NCI-H2081 treated with DMSO at 0.1 percent for 48 hours (cell line): ENCODE results near the gene RRBP1.
"Not testable (repeated sequence)": the region's sequence is repeated elsewhere in the genome, so short reads cannot be mapped to it uniquely, and the experiment has no call there.

ENCODE experiments used
- DNase-seq: peaks from one replicate; lab custom pipeline; 2025; lab: John Stamatoyannopoulos, UW

The RRBP1 gene

DNA sequence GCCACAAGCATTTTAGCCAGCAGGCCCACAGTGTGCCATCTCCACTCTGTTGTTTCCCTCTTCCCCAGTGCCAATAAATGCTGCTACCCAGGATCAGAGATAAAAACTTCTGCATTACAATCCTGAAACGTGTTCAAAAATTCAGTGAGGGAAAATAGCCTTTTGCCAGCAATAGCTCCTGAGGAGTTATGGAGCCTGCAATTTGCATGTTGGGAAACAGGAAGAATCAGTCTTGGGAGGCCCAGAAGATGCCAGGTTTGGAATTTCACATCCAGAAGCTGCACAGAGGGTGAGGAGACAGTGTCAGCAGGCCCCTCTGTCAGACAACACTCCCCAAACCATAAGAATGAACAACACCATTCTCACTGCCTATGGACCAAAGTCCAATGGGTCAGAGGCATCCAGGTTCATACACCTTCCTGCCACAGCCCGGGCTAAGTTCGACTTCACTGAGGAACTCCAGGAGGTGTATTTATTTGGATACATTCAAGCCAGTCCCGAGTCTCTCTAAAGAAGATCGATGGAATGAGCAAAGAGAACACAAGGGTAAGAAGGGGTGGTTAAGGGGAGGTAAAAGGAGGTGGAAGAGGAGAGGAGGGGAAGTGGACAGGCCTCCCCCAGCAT, 20.8 kb downstream of the RRBP1 start:
- DNase-seq: no peak

DNA sequence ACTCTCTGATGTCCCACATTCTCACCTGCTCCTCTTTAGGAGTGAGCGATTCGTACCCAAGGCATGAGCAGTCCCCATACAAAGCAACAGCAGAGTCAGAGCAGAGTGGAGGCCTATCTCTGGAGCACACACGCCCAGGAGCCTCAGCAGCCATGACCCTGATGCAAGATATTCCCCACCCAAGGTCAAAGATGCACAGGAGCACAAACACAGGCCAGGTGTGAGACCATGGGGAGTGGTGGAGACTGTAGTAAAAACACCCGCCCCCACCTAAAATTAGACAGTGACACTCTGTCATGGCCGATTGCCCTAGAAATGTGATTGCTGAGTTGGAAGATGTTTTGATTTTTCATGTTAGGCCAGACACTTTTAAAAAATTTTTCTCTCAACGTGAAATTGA, 21.4 kb downstream of the RRBP1 start:
- DNase-seq: no peak

DNA sequence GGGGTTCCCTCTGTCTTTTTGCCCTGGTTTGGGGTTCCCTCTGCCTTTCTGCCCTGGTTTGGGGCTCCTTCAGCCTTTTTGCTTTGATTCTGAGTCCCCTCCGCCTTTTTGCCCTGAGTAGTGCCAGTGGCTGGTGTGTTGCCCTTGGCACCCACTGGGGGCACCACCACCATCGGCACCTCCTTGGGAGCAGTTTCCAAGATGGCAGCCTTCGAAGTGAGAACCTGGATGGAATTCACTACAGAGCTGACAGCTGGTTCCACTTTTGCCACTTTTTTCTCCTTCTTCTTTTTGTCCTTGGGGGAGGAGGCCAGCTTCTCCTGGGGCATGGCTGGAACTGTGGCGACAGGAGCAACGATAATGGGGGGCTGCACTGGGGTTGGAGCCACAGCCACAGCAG, 22.2 kb downstream of the RRBP1 start:
- DNase-seq: no peak

DNA sequence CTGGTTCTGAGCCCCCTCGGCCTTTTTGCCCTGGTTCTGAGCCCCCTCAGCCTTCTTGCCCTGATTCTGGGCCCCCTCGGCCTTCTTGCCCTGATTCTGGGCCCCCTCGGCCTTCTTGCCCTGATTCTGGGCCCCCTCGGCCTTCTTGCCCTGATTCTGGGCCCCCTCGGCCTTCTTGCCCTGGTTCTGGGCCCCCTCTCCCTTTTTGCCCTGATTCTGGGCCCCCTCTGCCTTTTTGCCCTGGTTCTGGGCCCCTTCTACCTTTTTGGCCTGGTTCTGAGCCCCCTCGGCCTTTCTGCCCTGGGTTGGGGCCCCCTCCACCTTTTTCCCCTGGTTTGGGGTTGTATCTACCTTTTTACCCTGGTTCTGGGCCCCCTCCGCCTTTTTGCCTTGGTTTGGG, 22.7 kb downstream of the RRBP1 start:
- DNase-seq: not testable (repeated sequence)

DNA sequence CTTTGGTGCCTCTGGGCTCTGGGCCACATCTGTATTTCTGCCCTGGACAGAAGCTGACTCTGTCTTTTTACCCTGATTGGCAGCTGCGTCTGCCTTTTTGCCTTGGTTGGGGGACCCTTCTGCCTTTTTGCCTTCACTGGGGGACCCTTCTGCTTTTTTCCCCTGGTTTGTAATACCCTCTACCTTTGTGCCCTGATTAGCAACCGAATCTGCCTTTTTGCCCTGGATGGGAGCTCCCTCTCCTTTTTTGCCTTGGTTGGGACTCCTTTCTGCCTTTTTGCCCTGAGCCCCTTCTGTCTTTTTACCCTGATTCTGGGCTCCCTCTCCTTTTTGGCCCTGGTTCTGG, 23.4 kb downstream of the RRBP1 start:
- no peak for DNase-seq

DNA sequence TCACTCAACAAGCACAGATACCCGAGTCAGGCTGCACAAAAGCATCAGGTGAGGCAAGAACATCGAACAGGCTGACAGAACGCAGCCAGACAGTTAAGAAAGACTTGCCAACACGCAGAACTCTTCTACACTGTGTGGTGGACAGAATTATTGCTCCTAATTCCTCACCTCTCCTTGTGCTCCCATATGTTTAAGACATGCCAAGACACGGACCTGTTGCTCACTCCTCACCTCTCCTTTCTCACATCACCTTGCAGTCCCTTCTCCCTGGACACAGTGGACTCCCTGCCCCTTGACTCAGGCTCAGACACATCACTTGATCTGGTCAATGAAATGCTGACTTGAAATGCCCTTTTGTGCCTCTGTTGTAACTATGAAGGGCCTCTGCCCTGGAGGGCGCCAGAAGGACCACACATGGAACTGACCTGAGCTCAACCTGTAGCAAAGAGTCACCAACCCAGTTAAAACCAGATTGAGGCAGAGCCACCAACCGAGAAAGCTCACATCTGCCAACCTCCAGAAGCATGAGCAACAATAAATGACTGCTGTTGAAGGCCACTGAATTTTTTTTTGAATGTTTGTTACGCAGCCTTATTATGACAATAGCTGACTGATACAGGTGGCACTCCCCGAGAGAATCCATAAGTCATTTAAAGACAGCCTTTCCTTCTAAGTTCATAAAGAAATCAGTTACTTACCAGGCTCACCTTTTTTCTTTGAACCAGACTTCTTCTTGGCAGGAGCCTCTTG, 24.0 kb downstream of the RRBP1 start:
- no peak for DNase-seq

DNA sequence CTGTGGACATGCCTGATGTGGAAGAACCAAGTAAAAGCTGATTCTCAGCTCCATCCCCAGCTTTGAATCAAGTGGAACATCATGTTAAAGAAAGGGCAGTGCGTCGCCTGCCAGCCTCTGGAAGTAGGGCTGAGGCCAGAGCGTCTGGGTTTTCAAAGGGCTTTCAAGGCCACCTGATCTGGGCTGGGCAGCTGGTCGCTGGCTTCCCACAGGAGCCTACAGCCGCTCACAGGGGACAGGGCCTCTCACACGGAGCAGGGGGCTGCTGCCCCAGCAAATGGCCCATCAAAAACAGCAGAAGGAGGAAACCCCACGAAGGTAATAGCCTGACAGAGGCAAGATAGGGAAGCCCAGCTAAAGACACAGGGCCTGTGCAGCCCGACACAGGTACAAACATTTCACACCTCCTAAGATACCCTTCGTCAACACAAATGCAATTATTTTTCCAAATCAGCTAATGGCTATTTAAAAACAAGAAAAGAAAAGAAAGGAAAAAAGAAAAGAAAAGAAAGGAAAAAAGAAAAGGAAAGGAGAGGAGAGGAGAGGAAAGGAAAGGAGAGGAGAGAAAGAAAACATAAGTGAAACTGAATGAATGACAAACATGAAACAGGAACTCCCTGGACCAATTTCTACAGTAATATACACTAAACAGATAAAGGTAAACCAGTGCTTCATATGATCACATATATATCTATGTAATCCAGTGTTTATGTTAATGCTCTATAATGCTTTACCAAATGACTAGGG, 24.8 kb downstream of the RRBP1 start:
- DNase-seq: no peak

DNA sequence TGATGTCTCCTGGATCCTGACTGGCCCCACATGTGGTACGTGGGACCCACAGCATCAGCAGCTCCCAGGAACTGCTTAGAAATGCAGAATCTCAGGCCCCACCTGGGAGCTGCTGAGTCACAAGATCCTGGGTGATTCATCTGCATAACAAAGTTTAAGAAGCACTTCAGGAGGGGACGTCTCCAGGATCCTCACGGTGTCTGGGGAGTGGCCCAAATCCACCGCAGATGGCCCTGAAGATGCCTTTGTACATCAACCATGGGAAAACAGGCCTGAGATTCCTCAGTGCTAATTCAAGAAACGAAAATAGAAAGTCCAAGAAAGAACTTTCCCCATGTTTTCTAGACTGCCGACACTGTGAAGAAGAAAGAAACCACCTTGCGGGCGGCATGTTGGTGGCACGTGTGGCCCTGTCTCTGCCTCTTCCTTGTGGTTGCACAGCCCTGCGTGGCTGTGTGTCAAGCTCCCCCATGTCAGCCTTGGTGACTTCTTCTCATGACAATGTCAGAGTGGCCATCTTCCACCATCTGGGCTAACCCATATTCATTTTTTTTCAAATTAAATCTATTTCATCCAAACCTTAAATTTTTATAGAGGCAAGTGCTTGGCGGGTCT, 26.1 kb downstream of the RRBP1 start:
- DNase-seq: no peak

DNA sequence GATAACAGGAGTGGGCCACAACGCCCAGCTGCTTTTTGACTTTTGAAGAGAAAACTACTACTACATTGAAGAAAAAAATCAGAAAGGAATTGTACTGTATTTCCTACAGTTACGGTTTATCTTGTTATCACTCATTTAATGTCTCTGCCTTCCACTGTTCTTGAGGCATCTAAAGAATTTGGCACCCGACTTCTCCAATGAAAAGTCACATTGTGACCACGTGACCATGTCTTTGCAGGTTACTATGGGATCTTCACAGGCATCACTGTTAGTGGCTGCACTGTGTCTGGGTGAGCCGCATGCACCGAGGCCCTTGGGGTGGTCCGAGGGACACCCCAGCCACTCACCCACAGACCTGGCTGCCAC, 26.8 kb downstream of the RRBP1 start:
- DNase-seq: no peak

DNA sequence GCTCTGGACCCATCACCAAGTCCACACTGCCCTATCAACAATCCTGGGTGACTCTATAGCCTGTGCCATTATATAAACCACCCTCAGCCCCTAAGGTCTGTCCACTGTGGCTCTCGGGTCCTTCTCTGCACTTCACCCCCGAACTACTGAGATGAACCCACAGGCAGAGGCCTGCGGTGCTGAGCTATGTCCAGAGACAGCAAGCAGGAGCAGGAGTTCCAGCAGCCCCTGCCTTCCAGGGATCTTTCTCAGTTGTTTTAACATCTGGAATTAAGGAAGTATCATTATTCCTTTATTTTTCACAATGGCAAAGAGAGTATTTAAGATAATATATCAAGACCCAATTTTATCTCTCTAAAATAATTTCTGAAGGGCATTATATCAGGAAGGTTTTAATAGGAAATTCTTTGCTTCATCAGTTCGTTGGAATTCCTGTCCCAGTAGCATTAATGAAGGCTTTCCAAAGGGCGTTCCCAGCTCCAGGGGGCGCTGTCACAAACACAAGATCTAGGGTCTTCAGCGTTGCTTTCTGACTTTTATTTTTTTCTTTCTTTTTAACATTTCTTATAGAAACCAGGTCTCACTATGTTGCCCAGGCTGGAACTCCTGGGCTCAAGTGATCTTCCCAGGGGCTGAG, 27.3 kb downstream of the RRBP1 start:
- no peak for DNase-seq

DNA sequence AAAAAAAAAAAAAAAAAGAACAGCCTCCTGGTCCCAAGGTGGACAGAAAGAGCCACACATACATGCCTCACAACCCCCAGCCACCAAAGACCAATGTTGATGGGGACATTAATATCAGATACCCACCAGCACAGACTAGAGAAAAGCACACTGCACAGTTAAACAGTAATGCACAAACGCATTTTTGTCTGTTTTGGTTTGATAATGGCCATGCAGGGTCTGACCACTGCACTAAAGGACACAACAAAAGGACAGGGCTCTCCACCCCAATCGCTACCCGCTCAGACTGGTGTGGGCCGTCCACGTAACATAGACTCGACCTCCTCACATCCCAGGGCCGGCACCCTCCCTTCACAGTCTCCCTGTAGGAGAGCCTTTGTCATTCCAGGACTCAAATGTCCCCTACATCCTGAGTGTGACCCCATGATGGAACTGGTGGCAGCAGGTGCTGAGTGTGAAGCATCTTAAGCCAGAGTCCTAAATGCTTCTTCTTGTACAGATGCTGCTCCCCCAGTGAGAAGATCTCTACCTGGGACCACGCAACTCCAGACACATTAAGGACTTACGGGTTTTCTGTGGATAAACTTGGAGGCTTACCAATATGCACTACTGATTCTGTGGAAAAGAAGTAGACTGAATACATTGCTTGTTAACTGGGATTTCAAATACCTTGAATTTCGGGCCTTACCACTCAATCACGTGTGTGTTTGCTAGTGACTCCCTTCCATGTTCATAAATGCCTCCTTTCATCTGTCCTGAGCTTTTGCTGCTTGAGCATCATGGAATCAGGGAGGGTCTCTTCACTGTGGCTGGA, 28.0 kb downstream of the RRBP1 start:
- no peak for DNase-seq

DNA sequence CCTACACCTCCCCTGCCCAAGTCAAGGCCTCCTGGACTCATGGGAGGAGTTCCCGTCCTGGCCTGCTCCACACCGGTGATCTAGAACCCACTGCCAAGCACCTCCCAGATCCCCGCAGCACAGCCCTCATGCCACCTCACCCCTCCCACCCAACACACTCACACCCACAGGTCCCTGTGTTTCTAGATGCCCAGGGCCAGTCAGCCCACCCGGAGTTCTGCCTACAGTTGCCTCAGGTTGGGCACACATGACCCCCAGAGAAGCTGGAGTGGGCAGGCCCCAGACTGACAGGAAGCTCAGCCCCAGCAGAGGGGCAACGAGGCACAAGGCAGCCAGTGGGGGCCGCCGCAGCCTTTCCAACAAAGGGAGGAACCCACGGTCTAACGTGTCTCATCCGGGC, 29.6 kb downstream of the RRBP1 start:
- DNase-seq: no peak

DNA sequence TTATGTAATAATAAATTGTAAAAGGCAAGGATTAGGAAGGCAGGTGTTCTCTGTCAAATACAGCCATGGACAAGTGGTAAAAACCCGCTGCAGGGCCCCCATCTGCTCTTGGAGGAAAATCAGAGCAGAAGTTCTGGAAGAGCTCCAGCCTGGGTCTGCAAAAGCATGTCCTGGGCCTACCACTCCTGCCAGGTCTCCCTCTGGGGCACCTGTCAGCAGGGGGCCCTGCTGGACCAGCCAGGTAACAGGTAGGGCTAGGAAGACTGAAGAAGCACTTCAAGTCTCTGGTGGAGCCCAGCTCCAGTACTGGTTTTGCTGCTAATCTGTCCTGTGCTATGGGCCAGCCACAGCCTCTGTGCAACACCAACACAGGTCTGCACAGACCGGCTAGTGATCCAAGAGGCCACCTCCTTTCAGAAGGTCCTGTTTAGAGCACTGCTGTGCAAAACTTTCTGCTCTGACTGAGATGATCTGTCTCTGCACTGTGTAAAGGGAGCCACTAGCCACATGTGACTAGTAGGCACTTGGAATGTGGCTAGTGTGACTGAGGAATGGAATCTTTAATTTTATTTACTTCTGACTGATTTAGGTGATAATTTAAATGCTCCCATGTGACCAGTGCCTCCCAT, 30.2 kb downstream of the RRBP1 start:
- DNase-seq: no peak

DNA sequence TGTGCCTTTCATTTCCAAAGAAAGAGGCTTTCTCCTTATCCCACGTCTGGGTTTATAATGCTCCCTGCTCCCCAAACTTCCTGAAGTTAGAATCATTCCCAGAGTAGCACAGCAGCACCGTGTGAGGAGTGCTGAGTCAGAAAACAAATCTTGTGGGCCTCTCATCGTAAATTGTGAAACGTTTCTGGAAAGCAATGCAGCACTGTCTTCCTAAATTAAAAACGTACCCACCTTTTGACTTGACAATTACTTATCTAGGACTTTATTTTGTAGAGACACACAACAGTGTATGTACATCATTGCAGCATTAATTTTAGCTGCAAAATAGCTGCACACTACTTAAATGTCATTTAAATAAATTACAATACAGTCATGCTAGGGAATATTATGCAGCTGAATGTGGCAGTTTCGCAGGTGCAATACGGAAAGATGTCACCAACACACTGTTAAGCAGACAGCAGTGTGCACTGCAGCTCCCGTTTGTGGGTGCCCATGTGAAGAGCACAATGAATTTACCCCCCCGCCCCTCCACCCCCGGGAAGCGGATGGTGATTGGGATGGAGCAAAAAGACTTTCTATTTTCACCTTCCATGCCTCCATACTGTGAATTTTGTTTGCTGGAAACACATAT, 30.8 kb downstream of the RRBP1 start:
- no peak for DNase-seq

DNA sequence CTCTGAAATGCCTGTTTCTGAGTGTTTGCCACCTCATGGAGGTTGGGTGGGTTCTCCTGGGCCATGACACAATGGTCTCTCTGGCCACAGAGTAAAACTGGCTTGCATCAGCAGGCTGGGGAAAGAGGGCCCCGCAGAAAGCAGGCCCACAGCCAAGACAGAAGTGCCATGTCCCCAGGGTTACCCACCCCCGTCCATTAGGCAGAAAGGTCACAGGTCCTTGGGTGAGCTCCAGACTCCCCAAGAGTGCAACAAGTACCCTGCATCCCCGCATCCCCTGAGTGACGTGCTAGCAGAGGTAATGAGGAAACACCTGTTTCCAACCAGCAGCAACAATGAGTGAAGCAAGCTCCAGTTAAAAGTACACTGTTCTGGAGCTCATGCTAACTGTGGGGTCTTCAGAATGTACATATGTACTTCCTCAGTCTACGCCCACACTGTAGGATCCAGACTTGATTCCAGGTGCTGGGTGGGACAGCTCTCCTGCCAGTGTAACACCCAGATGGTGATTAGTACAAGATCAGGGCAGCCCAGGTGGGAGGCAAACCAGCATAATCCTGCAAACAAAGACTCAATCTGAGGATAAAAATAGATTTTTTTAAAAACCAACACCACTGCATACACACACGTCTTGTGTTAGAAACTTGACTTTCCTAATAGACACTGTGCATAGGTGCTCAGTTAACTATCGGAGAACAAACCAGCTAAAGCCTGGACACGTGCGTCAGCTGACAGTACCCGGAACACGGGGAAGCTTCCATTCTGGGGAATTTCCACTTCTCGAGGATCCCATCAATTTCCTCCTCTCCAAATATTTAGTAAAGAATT, 31.5 kb downstream of the RRBP1 start:
- DNase-seq: no peak

DNA sequence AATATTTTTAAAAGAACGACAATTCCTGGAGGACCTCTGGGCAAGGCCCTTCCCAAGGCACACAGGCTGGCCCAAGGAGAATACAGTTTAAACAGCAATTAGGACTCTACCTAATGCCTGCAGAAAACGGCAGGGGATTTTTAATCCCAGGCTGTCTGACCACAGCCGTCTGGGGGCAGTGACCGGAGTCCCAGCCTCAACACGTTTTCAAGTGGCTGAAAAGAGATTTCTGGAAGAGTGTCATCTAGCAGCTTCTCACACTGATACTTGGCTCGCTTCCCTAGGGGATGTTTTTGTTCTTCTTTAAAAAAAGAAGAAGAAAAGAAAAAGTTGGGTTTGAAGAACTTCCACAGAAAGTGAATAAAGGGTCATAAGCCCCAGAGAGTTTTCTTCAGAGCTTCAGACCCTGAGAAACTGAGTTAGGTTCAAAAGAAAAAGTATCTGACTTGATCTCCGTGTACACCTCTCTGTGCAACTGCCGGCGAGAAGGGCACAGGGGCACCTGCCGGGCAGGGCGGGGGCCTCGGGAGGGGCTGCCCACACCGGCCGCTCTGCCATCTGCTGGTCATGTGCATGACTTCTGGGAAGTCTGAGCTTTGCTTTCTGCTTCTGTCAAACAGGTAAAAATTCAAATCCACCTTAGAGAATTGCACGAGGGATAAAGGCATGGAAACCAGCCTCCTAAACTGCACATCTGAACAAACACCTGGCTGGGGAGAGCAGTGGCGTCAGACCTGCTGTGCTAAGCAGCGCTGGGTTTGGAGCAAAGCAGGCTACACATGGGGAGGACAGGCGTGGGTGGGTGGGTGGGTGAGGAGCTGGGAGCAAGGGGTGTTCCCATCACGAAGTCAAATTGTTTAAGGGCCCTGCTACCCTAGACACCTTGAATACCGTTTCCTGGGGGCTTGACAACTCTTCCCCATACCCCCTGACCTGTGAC, 33.0 kb downstream of the RRBP1 start:
- DNase-seq: no peak

DNA sequence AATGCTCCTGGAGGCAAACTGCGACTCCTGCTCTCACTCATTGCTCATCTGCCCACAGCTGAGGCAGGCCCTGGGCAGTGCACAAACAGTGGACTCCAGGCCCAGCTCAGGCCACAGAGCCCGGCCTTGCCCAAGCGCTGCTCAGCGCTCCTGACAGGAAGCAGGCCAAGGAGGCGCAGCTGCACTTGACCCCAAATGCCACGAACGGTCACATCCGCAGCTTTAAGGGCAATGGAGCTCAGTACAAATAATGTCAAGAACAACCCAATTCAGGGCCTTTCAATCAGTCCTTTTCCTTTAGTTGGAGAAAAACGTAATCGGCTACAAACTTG, 33.8 kb downstream of the RRBP1 start:
- DNase-seq: no peak

DNA sequence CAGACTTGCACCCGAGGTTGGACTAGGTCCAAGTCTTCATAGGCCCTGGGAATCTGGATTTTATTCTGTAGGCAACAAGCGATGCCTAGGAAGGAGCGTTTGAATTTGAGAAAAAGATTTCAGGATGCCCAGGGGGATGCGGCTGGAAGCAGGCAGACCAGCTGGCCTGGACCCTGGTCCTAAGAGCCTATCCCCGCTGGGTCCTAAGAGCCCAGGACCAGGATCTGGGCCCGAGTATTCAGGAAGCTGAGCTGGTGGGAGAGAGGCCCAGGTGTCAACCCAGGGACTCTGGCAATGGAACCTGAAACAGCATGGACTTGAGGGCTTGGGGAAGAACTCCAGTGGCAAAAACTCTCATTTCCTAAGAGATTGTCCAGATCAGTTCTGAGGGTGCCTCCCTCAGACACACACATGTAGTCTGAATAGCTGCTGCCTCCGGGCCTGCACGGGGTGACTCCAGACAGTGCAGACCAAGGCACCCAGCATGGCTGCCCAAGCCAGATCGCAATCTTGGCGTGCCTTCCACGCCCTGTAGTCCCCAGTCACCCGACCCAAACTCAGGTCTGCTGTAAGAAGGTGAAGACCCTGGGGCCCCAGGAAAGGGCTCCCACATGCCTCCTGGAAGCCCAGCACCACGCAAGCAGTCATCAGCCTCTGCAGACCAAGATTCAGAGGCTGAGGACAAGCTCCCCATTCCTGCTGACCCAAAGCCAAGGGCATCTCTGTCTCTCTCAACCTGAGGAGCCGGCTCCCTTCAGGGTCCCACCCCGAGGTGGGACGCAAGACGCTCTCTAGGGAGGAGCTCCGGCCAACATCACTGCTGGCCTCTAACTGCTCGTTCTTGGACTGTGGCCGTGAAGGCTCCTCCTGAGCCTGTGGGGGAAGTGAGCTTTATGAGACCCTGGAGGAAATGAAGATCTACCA, 34.4 kb downstream of the RRBP1 start:
- no peak for DNase-seq
